ENCODE data around the gene IL18BP.

DNA sequence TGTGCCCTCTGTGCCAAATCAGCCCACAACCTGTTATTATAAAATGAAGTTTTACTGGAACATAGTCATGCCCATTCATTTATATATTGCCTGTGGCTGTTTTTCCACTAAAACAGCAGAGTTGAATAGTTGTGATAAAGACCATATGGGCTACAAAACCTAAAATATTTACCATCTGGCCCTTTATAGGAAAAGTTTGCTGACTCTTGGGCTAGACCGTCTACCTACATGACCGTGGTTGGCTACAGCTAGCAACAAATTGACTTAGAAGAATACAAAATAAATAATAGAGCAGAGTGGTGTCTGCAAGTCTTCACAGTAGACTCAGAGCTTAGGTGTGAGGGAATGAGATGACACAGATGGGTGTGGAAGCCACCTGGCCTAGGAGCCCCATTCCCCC lies 11.2 kb upstream of the IL18BP start:
- TF ChIP-seq, protein P1, sequence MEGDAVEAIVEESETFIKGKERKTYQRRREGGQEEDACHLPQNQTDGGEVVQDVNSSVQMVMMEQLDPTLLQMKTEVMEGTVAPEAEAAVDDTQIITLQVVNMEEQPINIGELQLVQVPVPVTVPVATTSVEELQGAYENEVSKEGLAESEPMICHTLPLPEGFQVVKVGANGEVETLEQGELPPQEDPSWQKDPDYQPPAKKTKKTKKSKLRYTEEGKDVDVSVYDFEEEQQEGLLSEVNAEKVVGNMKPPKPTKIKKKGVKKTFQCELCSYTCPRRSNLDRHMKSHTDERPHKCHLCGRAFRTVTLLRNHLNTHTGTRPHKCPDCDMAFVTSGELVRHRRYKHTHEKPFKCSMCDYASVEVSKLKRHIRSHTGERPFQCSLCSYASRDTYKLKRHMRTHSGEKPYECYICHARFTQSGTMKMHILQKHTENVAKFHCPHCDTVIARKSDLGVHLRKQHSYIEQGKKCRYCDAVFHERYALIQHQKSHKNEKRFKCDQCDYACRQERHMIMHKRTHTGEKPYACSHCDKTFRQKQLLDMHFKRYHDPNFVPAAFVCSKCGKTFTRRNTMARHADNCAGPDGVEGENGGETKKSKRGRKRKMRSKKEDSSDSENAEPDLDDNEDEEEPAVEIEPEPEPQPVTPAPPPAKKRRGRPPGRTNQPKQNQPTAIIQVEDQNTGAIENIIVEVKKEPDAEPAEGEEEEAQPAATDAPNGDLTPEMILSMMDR (conservative IDR thresholded peaks at IDR 0.05): no peak
- TF ChIP-seq ZFX (IDR thresholded peaks at IDR 0.05): no peak

All from C4-2B (cell line).